T-helper 22 cell (primary cell): ENCODE results near the gene MMP23B.

Experiments used
- DNase-seq: peaks from one replicate; pipeline ENCODE4 v3.0.0-alpha.2; 2020; ENCODE audit warnings: low read depth

MMP23B gene

GRCh38 chr1:1602968-1603506 lies 28.9 kb upstream of the MMP23B start:
- DNase-seq: no peak

GRCh38 chr1:1603671-1604373 lies 28.2 kb upstream of the MMP23B start:
- no peak for DNase-seq

- no peak for DNase-seq
Measured at GRCh38 chr1:1604374-1605033, 27.5 kb upstream of the MMP23B start.

GRCh38 chr1:1605034-1605591 lies 26.9 kb upstream of the MMP23B start:
- no peak for DNase-seq

GRCh38 chr1:1605724-1606123 lies 26.2 kb upstream of the MMP23B start:
- DNase-seq: no peak

GRCh38 chr1:1606232-1606631 lies 25.7 kb upstream of the MMP23B start:
- DNase-seq: no peak

GRCh38 chr1:1609822-1610485 lies 22.0 kb upstream of the MMP23B start:
- no peak for DNase-seq

GRCh38 chr1:1610796-1611195 lies 21.2 kb upstream of the MMP23B start:
- DNase-seq: no peak

- DNase-seq: no peak
Measured at GRCh38 chr1:1612104-1612400, 19.9 kb upstream of the MMP23B start.

- no peak for DNase-seq
Measured at GRCh38 chr1:1613509-1614082, 18.4 kb upstream of the MMP23B start.

GRCh38 chr1:1614204-1614953 lies 17.6 kb upstream of the MMP23B start:
- peak; percentile 35 for DNase-seq

GRCh38 chr1:1614954-1615255 lies 17.1 kb upstream of the MMP23B start:
- DNase-seq: no peak

GRCh38 chr1:1615256-1616044 lies 16.5 kb upstream of the MMP23B start, which contains the start of gene MIB2:
TSS of gene MIB2 (plus strand) at chr1:1615500. CDS start at chr1:1623453, 7,953 bp downstream.
- DNase-seq: peak; percentile 98

GRCh38 chr1:1616045-1616790 lies 15.8 kb upstream of the MMP23B start:
- DNase-seq: peak; percentile 27

GRCh38 chr1:1616838-1617237 lies 15.1 kb upstream of the MMP23B start:
- no peak for DNase-seq

- DNase-seq: no peak
Measured at GRCh38 chr1:1617516-1617915, 14.5 kb upstream of the MMP23B start.

GRCh38 chr1:1617925-1618324 lies 14.0 kb upstream of the MMP23B start:
- DNase-seq: no peak

GRCh38 chr1:1618396-1619068 lies 13.4 kb upstream of the MMP23B start:
- DNase-seq: no peak

- no peak for DNase-seq
Measured at GRCh38 chr1:1619917-1620361, 12.0 kb upstream of the MMP23B start.
